ENCODE measurements around the gene GRM2. TPM values are rescaled to one million over a fixed set of nuclear protein-coding genes. Genes with fewer than 3 reads are reported as not detected.

Gene GRM2
- total and polyA plus RNA-seq, 7 donors, result under 0.01 to 1.3 (median 0.13) TPM; not detected in 3

DNA sequence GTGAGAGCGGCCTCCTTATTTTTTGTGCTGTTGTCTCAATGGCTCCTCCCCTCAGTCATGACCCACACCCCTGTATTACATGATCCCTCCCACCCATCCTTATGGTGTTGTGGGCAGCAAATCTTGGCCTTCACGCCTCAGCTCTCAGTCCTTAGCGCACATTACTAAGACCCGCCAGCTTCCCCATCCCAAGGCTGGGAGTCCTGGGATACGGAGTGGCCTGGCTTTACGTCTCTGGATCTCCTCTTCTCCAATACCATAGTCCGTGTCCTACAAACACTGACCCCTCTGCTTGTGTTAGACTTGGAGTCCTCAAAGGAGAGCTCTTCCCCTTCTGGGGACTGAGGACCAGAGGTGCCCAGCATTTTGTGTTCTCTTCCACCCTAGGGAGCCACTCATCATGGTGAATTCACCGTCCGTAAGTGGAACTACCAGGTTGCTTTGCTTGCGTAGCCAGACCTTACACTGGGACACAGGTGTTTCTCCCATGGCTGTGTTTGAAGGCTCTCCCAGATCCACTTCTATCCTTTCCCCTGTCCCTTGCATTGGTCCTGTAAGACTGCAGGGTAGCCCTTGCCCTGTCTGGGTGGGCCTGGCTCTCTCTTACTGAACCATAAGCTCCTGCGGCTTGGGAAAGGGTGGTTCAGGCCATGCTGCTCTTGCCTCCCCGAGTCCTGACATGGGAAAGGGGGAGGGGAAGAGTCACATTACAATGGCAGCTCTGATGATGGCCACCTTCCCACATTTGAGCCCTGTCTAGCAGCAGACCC lies 13.6 kb downstream of the GRM2 start:
- TF ChIP-seq, protein P1, sequence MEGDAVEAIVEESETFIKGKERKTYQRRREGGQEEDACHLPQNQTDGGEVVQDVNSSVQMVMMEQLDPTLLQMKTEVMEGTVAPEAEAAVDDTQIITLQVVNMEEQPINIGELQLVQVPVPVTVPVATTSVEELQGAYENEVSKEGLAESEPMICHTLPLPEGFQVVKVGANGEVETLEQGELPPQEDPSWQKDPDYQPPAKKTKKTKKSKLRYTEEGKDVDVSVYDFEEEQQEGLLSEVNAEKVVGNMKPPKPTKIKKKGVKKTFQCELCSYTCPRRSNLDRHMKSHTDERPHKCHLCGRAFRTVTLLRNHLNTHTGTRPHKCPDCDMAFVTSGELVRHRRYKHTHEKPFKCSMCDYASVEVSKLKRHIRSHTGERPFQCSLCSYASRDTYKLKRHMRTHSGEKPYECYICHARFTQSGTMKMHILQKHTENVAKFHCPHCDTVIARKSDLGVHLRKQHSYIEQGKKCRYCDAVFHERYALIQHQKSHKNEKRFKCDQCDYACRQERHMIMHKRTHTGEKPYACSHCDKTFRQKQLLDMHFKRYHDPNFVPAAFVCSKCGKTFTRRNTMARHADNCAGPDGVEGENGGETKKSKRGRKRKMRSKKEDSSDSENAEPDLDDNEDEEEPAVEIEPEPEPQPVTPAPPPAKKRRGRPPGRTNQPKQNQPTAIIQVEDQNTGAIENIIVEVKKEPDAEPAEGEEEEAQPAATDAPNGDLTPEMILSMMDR (IDR thresholded peaks at IDR 0.05), result no peak
- no peak for TF ChIP-seq POLR2AphosphoS5 (IDR thresholded peaks at IDR 0.05)
- no peak for TF ChIP-seq POLR2A (IDR thresholded peaks at IDR 0.05)
- TF ChIP-seq EP300 (IDR thresholded peaks at IDR 0.05), result no peak
- peaks cover 0 to 7% (median 0%) of the 10 kb centered on the region in 3 donors for H3K27me3 ChIP-seq
- DNase-seq, result no peak
- H3K36me3 ChIP-seq, result no peaks in the 10 kb centered on the region
- 89 to 92% methylated on average over 12 of the region's 12 CpGs for WGBS, 2 donors
- no peaks in the 10 kb centered on the region for H3K9me3 ChIP-seq
- intact Hi-C loops (cut with DNase I), result no loop called here
- no peaks in the 10 kb centered on the region for H3K4me1 ChIP-seq
- no peak overlapping the region for H3K4me3 ChIP-seq
- no peak overlapping the region for H3K27ac ChIP-seq

DNA sequence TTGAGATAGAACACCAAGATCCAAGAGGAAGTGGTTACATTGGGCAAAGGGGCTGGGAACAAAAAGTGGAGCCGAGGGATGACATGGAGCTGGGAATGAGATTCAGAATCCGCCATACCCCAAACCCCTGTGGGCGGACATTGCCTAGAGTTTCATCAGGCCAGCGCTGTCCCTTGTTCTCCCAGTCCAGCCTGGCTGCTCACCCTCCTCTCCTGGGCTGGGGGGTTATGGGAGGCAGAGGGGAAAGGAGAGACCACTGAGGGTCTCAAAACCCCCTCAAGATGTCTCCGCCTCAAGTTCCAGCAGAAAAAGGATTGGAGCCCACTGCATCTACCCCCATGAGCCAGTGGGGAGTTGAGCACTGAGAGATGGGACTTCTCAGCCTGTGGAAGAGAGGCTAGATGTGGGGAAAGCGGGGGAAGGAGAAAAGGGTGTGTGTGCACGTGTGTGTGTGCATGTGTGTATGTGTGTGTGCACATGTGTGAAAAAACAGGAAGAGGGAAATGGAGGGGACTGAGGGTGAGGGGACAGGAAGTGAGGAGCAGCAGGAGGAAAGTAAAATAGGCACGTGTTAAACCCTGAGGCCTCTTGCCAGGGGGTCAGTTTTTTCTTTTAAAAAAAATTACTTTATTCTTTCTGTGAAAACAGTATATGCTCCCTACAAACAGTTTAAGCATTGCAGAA lies 14.3 kb downstream of the GRM2 start:
- intact Hi-C loops (cut with DNase I), result no loop called here
- Histone ChIP-seq H3K4me3 (no peak overlapping the region), H3K9me3 (no peaks in the 10 kb centered on the region), H3K4me1 (no peaks in the 10 kb centered on the region), H3K36me3 (no peaks in the 10 kb centered on the region), H3K27ac (no peak overlapping the region), H3K27me3 (peaks cover 0 to 7% (median 0%) of the 10 kb centered on the region in 3 donors)
- TF ChIP-seq POLR2AphosphoS5 (IDR thresholded peaks at IDR 0.05) (no peak), POLR2A (IDR thresholded peaks at IDR 0.05) (no peak), EP300 (IDR thresholded peaks at IDR 0.05) (no peak)
- TF ChIP-seq, protein P1 (IDR thresholded peaks at IDR 0.05), result no peak
- WGBS, 2 donors, result 72 to 76% methylated on average over 8 of the region's 8 CpGs
- DNase-seq, result no peak

DNA sequence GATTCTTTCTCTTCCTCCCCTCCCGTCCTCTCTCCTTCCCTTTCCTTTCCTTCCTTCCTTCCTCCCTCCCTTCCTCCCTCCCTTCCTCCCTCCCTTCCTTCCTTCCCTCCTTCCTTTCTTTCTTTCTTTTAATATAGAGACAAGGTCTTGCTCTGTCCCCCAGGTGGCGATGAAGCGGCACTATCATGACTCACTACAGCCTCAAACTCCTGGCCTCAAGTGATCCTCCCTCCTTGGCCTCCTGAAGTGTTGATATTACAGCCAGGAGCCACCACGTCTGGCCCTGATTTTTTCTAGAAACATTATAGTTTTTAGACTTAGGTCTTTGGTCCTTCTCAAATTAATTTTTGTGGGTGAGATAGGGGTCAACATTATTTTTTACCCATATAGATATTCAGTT lies 15.5 kb downstream of the GRM2 start:
- Histone ChIP-seq H3K4me3 (no peak overlapping the region), H3K4me1 (no peaks in the 10 kb centered on the region), H3K36me3 (no peaks in the 10 kb centered on the region), H3K27me3 (peaks cover 0 to 7% (median 0%) of the 10 kb centered on the region in 3 donors), H3K9me3 (no peaks in the 10 kb centered on the region), H3K27ac (no peak overlapping the region)
- DNase-seq, result no peak
- WGBS, 2 donors, result 65 to 74% methylated on average over 4 of the region's 4 CpGs
- intact Hi-C loops (cut with DNase I), result no loop called here
- TF ChIP-seq POLR2AphosphoS5 (IDR thresholded peaks at IDR 0.05), result no peak
- TF ChIP-seq POLR2A (IDR thresholded peaks at IDR 0.05), result no peak

DNA sequence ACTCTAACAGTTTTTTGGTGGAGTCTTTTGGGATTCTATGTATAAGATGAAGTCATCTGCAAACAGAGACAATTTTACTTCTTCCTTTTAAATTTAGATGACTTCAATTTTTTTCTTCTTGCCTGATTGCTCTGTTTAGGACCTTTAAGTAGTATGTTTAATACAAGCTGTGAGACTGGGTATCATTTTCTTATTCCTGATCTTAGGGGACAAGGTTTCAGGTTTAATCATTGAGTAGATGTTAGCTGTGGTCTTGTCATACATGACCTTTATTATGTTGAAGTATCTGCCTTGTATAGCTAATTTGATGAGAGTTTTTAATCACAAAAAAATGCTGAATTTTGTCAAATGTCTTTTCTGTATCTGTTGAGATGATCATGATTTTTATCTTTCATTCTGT lies 20.6 kb downstream of the GRM2 start:
- Histone ChIP-seq H3K9me3 (peaks cover 0 to 2% (median 0%) of the 10 kb centered on the region in 4 donors), H3K27ac (no peak overlapping the region), H3K27me3 (no peaks in the 10 kb centered on the region), H3K4me3 (no peak overlapping the region), H3K4me1 (no peaks in the 10 kb centered on the region), H3K36me3 (no peaks in the 10 kb centered on the region)
- no peak for TF ChIP-seq POLR2A (IDR thresholded peaks at IDR 0.05)
- TF ChIP-seq, protein P1 (IDR thresholded peaks at IDR 0.05), result no peak
- TF ChIP-seq POLR2AphosphoS5 (IDR thresholded peaks at IDR 0.05), result no peak
- TF ChIP-seq EP300 (IDR thresholded peaks at IDR 0.05), result no peak
- DNase-seq, result no peak
- intact Hi-C loops (cut with DNase I), result no loop called here

DNA sequence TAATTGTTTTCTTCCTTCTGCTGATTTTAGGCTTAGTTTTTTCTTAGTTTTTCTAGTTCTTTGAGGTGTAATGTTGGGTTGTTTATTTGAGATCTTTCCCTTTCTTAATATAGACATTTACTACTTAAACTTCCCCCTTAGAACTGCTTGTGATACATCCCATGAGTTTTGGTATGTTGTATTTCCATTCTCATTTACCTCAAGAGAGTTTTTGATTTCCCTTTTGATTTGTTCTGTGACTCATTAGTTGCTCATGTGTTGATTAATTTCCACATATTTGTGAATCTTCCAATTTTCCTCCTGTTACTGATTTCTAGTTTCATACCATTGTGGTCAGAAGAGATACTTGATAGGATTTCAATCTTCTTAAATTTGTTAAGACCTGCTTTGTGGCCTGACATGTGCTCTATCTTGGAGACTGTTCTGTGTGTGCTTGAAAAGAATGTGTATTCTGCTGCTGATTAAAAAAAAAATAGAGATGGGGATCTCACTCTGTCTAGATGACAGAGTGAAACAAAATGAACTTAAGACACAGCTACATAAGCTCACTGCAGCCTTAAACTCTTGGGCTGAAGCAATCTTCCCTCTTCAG lies 22.3 kb downstream of the GRM2 start:
- Histone ChIP-seq H3K9me3 (peaks cover 0 to 2% (median 0%) of the 10 kb centered on the region in 4 donors), H3K36me3 (no peaks in the 10 kb centered on the region), H3K27ac (no peak overlapping the region), H3K4me1 (no peaks in the 10 kb centered on the region), H3K27me3 (no peaks in the 10 kb centered on the region), H3K4me3 (no peak overlapping the region)
- intact Hi-C loops (cut with DNase I), result no loop called here
- TF ChIP-seq EP300 (IDR thresholded peaks at IDR 0.05) (no peak), POLR2AphosphoS5 (IDR thresholded peaks at IDR 0.05) (no peak)
- TF ChIP-seq, protein P1 (IDR thresholded peaks at IDR 0.05), result no peak
- DNase-seq, result no peak
